Measurements from ENCODE around the gene KAT6B.
"Not testable (repeated sequence)": the region's sequence is repeated elsewhere in the genome, so short reads cannot be mapped to it uniquely, and the experiment has no call there.

KAT6B gene

DNA sequence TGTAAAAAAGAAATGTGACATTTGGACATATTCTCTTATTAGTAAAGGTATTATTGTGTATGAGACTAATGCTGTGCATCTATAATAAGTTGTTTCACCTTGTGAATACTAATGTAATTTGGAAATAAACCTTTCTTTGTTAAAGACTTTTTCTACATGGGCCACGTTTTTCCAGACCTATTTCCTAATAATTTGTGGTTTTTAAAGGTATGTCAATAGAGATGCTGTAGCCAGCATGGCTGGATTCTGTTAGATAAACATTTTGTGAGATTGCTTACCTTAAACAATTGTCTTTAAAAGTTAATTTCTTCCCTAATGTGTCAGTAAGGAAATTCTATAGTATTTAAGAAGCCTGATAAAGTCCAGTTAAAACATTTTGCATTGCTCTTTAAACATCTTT is 56.0 kb downstream of the KAT6B start:
- no peak for DNase-seq
- no peaks in the 10 kb centered on the region for H3K36me3 ChIP-seq (ENCODE audit: control insufficient read depth, insufficient read depth, low read length)

DNA sequence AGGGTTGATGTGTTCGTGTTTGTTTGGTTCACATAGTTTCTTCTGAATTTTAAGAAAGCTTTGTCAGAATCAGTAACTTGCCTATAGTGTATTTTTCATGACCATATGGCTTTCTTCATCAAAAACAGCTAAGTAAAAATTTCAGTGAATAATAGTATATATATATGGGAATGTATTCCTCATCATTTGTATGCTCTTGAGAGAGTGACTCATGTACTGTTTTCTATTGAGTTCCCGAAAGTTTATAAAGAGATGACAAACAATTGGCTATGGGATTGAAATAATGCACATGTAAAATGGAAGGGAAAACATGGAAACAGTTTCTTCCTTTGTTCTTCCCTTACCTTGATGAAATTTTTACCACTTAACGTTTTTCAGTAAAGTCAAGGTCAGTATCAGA is 56.4 kb downstream of the KAT6B start:
- Histone ChIP-seq H3K9me3 (ENCODE audit: control insufficient read depth, low read length) (no peaks in the 10 kb centered on the region), H3K36me3 (ENCODE audit: control insufficient read depth, insufficient read depth, low read length) (no peaks in the 10 kb centered on the region), H3K4me3 (ENCODE audit: insufficient read depth, low read depth, low read length, poor library complexity, severe bottlenecking) (no peak overlapping the region), H3K27ac (ENCODE audit: insufficient read depth, low read length, poor library complexity, severe bottlenecking) (no peak overlapping the region), H3K4me1 (ENCODE audit: control insufficient read depth, insufficient read depth, low read length, poor library complexity, severe bottlenecking) (no peaks in the 10 kb centered on the region), H3K27me3 (replicated peaks; ENCODE audit: control insufficient read depth, insufficient read depth, low read length, poor library complexity, severe bottlenecking) (no peaks in the 10 kb centered on the region)
- no peak for DNase-seq

More for the DNA sequence above, 56.0 kb downstream of the KAT6B start:
- Histone ChIP-seq H3K27me3 (replicated peaks; ENCODE audit: control insufficient read depth, insufficient read depth, low read length, poor library complexity, severe bottlenecking) (no peaks in the 10 kb centered on the region), H3K4me1 (ENCODE audit: control insufficient read depth, insufficient read depth, low read length, poor library complexity, severe bottlenecking) (no peaks in the 10 kb centered on the region), H3K4me3 (ENCODE audit: insufficient read depth, low read depth, low read length, poor library complexity, severe bottlenecking) (no peak overlapping the region), H3K9me3 (ENCODE audit: control insufficient read depth, low read length) (no peaks in the 10 kb centered on the region), H3K27ac (ENCODE audit: insufficient read depth, low read length, poor library complexity, severe bottlenecking) (no peak overlapping the region)

DNA sequence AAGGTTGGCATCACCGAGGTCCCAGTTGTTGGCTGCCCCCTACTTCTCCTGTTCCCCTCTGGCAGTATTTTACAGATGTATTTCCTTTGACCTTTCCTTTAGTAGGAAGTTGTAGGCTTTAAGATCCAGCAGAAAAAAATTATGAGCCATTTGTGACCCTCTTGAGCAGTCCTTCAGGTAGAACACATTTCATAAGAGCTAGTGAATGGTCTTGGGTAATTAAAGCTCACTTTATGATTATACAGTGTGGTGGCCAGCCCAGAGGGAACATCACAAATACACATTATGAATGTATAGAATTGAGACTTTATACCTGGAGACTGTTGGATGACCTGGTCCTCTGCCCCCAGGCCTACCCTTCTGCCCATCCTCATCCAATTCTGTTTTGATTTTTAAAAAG is 57.0 kb downstream of the KAT6B start:
- H3K27ac ChIP-seq (ENCODE audit: insufficient read depth, low read length, poor library complexity, severe bottlenecking), result no peak overlapping the region
- H3K36me3 ChIP-seq (ENCODE audit: control insufficient read depth, insufficient read depth, low read length), result no peaks in the 10 kb centered on the region
- H3K9me3 ChIP-seq (ENCODE audit: control insufficient read depth, low read length), result no peaks in the 10 kb centered on the region
- no peak overlapping the region for H3K4me3 ChIP-seq (ENCODE audit: insufficient read depth, low read depth, low read length, poor library complexity, severe bottlenecking)
- no peak for DNase-seq
- no peaks in the 10 kb centered on the region for H3K27me3 ChIP-seq (replicated peaks; ENCODE audit: control insufficient read depth, insufficient read depth, low read length, poor library complexity, severe bottlenecking)
- H3K4me1 ChIP-seq (ENCODE audit: control insufficient read depth, insufficient read depth, low read length, poor library complexity, severe bottlenecking), result no peaks in the 10 kb centered on the region

GRCh38 chr10:74887614-74888284 is 61.3 kb downstream of the KAT6B start:
- no peak for DNase-seq
- Histone ChIP-seq H3K36me3 (ENCODE audit: control insufficient read depth, insufficient read depth, low read length) (no peaks in the 10 kb centered on the region), H3K4me3 (ENCODE audit: insufficient read depth, low read depth, low read length, poor library complexity, severe bottlenecking) (no peak overlapping the region), H3K27ac (ENCODE audit: insufficient read depth, low read length, poor library complexity, severe bottlenecking) (no peak overlapping the region), H3K27me3 (replicated peaks; ENCODE audit: control insufficient read depth, insufficient read depth, low read length, poor library complexity, severe bottlenecking) (no peaks in the 10 kb centered on the region), H3K9me3 (ENCODE audit: control insufficient read depth, low read length) (no peaks in the 10 kb centered on the region), H3K4me1 (ENCODE audit: control insufficient read depth, insufficient read depth, low read length, poor library complexity, severe bottlenecking) (no peaks in the 10 kb centered on the region)

GRCh38 chr10:74888962-74889661 is 62.7 kb downstream of the KAT6B start:
- H3K27me3 ChIP-seq (replicated peaks; ENCODE audit: control insufficient read depth, insufficient read depth, low read length, poor library complexity, severe bottlenecking), result no peaks in the 10 kb centered on the region
- no peaks in the 10 kb centered on the region for H3K36me3 ChIP-seq (ENCODE audit: control insufficient read depth, insufficient read depth, low read length)
- H3K4me1 ChIP-seq (ENCODE audit: control insufficient read depth, insufficient read depth, low read length, poor library complexity, severe bottlenecking), result no peaks in the 10 kb centered on the region
- no peak for DNase-seq
- no peaks in the 10 kb centered on the region for H3K9me3 ChIP-seq (ENCODE audit: control insufficient read depth, low read length)
- H3K4me3 ChIP-seq (ENCODE audit: insufficient read depth, low read depth, low read length, poor library complexity, severe bottlenecking), result no peak overlapping the region
- no peak overlapping the region for H3K27ac ChIP-seq (ENCODE audit: insufficient read depth, low read length, poor library complexity, severe bottlenecking)

GRCh38 chr10:74889662-74889998 is 63.2 kb downstream of the KAT6B start:
- Histone ChIP-seq H3K9me3 (ENCODE audit: control insufficient read depth, low read length) (no peaks in the 10 kb centered on the region), H3K4me3 (ENCODE audit: insufficient read depth, low read depth, low read length, poor library complexity, severe bottlenecking) (no peak overlapping the region), H3K36me3 (ENCODE audit: control insufficient read depth, insufficient read depth, low read length) (no peaks in the 10 kb centered on the region), H3K27ac (ENCODE audit: insufficient read depth, low read length, poor library complexity, severe bottlenecking) (no peak overlapping the region), H3K4me1 (ENCODE audit: control insufficient read depth, insufficient read depth, low read length, poor library complexity, severe bottlenecking) (no peaks in the 10 kb centered on the region), H3K27me3 (replicated peaks; ENCODE audit: control insufficient read depth, insufficient read depth, low read length, poor library complexity, severe bottlenecking) (no peaks in the 10 kb centered on the region)
- DNase-seq, result no peak

GRCh38 chr10:74890460-74890859 is 64.1 kb downstream of the KAT6B start:
- H3K36me3 ChIP-seq (ENCODE audit: control insufficient read depth, insufficient read depth, low read length), result no peaks in the 10 kb centered on the region
- H3K9me3 ChIP-seq (ENCODE audit: control insufficient read depth, low read length), result no peaks in the 10 kb centered on the region
- no peaks in the 10 kb centered on the region for H3K4me1 ChIP-seq (ENCODE audit: control insufficient read depth, insufficient read depth, low read length, poor library complexity, severe bottlenecking)
- H3K27ac ChIP-seq (ENCODE audit: insufficient read depth, low read length, poor library complexity, severe bottlenecking), result no peak overlapping the region
- no peak overlapping the region for H3K4me3 ChIP-seq (ENCODE audit: insufficient read depth, low read depth, low read length, poor library complexity, severe bottlenecking)
- no peak for DNase-seq
- no peaks in the 10 kb centered on the region for H3K27me3 ChIP-seq (replicated peaks; ENCODE audit: control insufficient read depth, insufficient read depth, low read length, poor library complexity, severe bottlenecking)

DNA sequence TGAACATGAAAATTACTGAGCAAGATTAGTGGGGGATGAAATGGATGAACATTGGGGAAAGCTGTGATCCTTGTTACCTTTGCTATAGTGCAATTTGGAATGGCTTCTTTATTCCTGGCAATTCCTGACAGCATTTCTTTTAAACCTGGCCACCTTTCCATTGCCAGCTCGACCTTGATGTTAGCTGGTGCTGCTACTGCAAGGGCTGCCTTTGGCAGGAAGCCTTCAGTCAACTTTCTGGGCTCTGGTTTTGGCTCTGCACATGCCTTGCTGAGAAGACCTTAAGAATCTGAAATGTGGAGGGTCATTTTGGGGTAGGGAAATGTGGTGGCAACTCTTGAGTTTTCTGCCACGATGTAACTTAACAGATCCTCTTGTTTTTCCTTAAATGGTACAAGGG is 64.7 kb downstream of the KAT6B start:
- Histone ChIP-seq H3K27ac (ENCODE audit: insufficient read depth, low read length, poor library complexity, severe bottlenecking) (no peak overlapping the region), H3K4me1 (ENCODE audit: control insufficient read depth, insufficient read depth, low read length, poor library complexity, severe bottlenecking) (no peaks in the 10 kb centered on the region), H3K36me3 (ENCODE audit: control insufficient read depth, insufficient read depth, low read length) (no peaks in the 10 kb centered on the region), H3K27me3 (replicated peaks; ENCODE audit: control insufficient read depth, insufficient read depth, low read length, poor library complexity, severe bottlenecking) (no peaks in the 10 kb centered on the region), H3K4me3 (ENCODE audit: insufficient read depth, low read depth, low read length, poor library complexity, severe bottlenecking) (no peak overlapping the region), H3K9me3 (ENCODE audit: control insufficient read depth, low read length) (no peaks in the 10 kb centered on the region)
- DNase-seq, result no peak

GRCh38 chr10:74892839-74893238 is 66.4 kb downstream of the KAT6B start:
- Histone ChIP-seq H3K9me3 (ENCODE audit: control insufficient read depth, low read length) (no peaks in the 10 kb centered on the region), H3K4me3 (ENCODE audit: insufficient read depth, low read depth, low read length, poor library complexity, severe bottlenecking) (no peak overlapping the region), H3K4me1 (ENCODE audit: control insufficient read depth, insufficient read depth, low read length, poor library complexity, severe bottlenecking) (no peaks in the 10 kb centered on the region), H3K27ac (ENCODE audit: insufficient read depth, low read length, poor library complexity, severe bottlenecking) (no peak overlapping the region), H3K36me3 (ENCODE audit: control insufficient read depth, insufficient read depth, low read length) (no peaks in the 10 kb centered on the region), H3K27me3 (replicated peaks; ENCODE audit: control insufficient read depth, insufficient read depth, low read length, poor library complexity, severe bottlenecking) (no peaks in the 10 kb centered on the region)
- no peak for DNase-seq

DNA sequence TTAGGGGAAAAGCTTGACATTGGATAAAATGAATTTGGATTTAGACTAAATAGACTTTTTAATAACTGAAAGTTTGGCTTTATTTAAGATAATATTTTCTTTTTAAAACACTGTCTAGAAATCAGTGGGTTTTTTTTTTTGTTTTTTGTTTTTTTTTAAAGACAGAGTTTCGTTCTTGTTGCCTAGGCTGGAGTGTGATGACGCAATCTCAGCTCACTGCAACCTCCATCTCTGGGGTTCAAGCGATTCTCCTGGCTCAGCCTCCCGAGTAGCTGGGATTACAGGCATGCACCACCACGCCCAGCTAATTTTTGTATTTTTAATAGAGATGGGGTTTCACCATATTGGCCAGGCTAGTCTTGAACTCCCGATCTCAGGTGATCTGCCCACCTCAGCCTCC is 66.9 kb downstream of the KAT6B start:
- H3K27ac ChIP-seq (ENCODE audit: insufficient read depth, low read length, poor library complexity, severe bottlenecking); H3K9me3 ChIP-seq (ENCODE audit: control insufficient read depth, low read length): not testable (repeated sequence)

More for the DNA sequence above, 66.9 kb downstream of the KAT6B start:
- H3K4me1 ChIP-seq (ENCODE audit: control insufficient read depth, insufficient read depth, low read length, poor library complexity, severe bottlenecking); H3K27me3 ChIP-seq (replicated peaks; ENCODE audit: control insufficient read depth, insufficient read depth, low read length, poor library complexity, severe bottlenecking); DNase-seq; H3K36me3 ChIP-seq (ENCODE audit: control insufficient read depth, insufficient read depth, low read length); H3K4me3 ChIP-seq (ENCODE audit: insufficient read depth, low read depth, low read length, poor library complexity, severe bottlenecking): not testable (repeated sequence)

All from effector memory CD4-positive, alpha-beta T cell (primary cell).